ENCODE data around the gene PTPN2. TPM values are rescaled to one million over a fixed set of nuclear protein-coding genes. Genes with fewer than 3 reads are reported as not detected.
"Not testable (repeated sequence)": the region's sequence is repeated elsewhere in the genome, so short reads cannot be mapped to it uniquely, and the experiment has no call there.

The PTPN2 gene
- total RNA-seq, 4 donors from 2014 or later: 22.9 to 57.6 (median 37.5) TPM

DNA sequence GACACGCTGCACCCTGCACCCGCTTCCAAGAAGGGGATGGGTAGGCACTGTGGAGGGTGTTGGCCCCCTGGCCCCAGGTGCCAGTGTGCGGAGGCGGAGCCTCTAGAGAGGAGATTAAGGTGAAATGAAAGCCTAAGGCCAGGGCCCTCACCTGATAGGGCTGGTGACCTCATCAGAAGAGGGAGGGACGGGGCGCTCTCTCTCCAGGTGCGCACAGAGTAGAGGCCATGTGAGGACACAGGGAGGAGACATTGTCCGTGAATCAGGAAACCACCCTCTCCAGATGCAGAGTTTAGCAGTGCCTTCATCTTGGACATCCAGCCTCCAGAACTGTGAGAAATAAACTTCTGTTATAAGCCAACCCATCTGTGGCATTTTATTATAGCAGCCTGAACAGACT, 118.9 kb downstream of the PTPN2 start:
- Histone ChIP-seq H3K4me3 (no peak overlapping the region), H3K27me3 (no peaks in the 10 kb centered on the region), H3K27ac (no peak overlapping the region), H3K4me1 (no peaks in the 10 kb centered on the region), H3K9me3 (no peaks in the 10 kb centered on the region), H3K36me3 (no peaks in the 10 kb centered on the region)
- TF ChIP-seq, protein P1, sequence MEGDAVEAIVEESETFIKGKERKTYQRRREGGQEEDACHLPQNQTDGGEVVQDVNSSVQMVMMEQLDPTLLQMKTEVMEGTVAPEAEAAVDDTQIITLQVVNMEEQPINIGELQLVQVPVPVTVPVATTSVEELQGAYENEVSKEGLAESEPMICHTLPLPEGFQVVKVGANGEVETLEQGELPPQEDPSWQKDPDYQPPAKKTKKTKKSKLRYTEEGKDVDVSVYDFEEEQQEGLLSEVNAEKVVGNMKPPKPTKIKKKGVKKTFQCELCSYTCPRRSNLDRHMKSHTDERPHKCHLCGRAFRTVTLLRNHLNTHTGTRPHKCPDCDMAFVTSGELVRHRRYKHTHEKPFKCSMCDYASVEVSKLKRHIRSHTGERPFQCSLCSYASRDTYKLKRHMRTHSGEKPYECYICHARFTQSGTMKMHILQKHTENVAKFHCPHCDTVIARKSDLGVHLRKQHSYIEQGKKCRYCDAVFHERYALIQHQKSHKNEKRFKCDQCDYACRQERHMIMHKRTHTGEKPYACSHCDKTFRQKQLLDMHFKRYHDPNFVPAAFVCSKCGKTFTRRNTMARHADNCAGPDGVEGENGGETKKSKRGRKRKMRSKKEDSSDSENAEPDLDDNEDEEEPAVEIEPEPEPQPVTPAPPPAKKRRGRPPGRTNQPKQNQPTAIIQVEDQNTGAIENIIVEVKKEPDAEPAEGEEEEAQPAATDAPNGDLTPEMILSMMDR (IDR thresholded peaks at IDR 0.05): no peak
- TF ChIP-seq POLR2A (IDR thresholded peaks at IDR 0.05): no peak
- intact Hi-C loops (cut with DNase I; ENCODE audit: low total_unique reads): no loop called here
- no peak for DNase-seq

DNA sequence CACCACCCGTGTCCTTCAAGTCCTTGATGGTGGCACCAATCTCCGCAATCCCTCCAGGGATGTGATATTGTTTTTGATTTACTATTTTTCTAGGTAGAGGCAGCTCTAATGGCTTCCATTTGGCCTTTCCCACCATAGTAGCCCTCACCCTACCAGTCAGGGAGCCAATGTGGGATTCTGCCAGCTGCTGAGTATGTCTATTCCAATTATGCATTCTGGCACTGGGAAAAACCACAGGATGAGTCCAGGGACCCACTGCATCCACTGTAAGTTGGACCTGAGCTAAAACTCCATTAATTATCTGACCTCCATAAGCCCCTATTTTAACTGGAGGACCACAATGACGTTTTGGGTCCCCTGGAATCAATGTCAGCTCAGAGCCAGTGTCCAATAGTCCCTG, 125.5 kb downstream of the PTPN2 start:
- H3K27ac ChIP-seq; H3K4me1 ChIP-seq; DNase-seq; H3K4me3 ChIP-seq; H3K27me3 ChIP-seq; intact Hi-C loops (cut with DNase I; ENCODE audit: low total_unique reads); H3K9me3 ChIP-seq; H3K36me3 ChIP-seq: not testable (repeated sequence)

DNA sequence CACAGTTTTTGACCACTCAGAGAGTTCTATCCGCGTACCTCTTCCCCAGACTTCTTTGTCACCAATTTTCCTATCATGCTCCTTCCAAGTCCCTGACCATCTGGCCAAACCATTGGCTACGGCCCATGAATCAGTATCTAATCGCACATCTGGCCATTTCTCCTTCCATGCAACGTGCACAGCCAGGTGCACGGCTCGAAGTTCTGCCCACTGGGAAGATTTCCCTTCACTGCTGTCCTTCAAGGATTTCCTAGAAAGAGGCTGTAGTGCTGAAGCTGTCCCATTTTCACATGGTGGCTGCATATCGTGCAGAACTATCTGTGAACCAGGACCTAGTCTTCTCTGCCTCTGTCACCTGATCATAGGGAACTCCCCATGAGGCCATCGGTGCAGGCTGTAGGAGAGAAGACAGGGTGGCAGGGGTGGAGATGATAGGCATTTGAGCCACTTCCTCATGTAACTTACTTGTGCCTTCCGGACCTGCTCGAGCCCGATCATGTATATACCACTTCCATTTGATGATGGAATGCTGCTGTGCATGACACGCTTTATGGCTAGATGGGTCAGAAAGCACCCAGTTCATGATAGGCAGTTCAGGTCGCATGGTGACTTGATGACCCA, 127.3 kb downstream of the PTPN2 start:
- H3K27ac ChIP-seq; intact Hi-C loops (cut with DNase I; ENCODE audit: low total_unique reads); H3K4me3 ChIP-seq; H3K4me1 ChIP-seq; DNase-seq; H3K9me3 ChIP-seq; H3K27me3 ChIP-seq; H3K36me3 ChIP-seq: not testable (repeated sequence)

DNA sequence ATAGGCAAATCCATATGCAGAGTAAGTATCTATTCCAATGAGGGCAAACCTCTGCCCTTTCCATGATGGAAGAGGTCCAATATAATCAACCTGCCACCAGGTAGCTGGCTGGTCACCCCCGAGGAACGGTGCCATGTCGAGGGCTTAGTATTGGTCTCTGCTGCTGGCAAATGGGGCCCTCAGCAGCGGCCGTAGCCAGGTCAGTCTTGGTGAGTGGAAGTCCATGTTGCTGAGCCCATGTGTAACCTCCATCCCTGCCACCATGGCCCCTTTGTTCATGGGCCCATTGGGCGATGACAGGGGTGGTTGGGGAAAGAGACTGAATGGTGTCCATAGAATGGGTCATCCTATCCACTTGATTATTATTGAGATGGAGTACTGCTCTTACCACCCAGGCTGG, 128.4 kb downstream of the PTPN2 start:
- H3K27me3 ChIP-seq; H3K4me3 ChIP-seq; H3K4me1 ChIP-seq; intact Hi-C loops (cut with DNase I; ENCODE audit: low total_unique reads); H3K9me3 ChIP-seq; H3K36me3 ChIP-seq; H3K27ac ChIP-seq; DNase-seq: not testable (repeated sequence)

DNA sequence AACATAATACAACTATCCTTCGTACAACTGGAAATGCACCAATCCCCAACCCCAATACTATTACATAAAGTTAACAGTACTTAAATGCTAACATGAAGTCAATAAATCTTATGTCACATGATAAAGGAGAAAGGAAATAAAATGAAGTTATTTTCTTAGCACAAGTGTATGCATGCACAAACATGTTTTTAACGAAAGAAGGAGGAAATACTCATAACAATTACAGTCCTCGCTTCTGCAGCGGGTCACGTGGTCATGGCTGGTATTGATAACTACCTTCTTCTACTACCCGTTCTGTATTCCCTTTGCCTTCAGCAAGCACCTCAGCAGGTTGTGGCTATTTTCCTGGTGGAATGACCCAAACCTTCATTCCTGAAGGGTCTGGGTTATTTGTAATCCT, 129.5 kb downstream of the PTPN2 start:
- TF ChIP-seq POLR2A (IDR thresholded peaks at IDR 0.05): no peak
- TF ChIP-seq, protein P1 (IDR thresholded peaks at IDR 0.05): no peak
- Histone ChIP-seq H3K4me3 (no peak overlapping the region), H3K27me3 (no peaks in the 10 kb centered on the region), H3K4me1 (no peaks in the 10 kb centered on the region), H3K27ac (no peak overlapping the region), H3K9me3 (no peaks in the 10 kb centered on the region), H3K36me3 (no peaks in the 10 kb centered on the region)
- intact Hi-C loops (cut with DNase I; ENCODE audit: low total_unique reads): no loop called here
- DNase-seq: no peak

DNA sequence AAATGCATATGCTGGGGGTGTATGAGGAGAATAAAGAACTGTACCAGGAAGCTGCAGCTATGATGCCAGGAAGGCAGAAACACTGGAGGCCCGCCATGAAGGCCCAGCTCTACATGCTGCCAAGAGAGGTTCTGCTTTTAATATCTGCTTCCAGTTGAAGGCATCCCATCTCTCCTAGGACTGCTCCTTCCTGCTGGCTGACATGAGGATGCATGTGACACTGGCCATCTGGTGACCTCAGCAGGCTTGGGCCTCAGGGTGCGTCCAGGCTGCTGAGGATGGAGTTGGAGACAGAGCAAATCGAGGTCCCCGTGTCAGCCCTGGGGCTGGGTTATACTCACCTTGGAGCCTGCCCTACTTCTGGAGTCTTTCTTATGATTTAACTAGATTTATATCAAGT, 132.1 kb downstream of the PTPN2 start:
- intact Hi-C loops (cut with DNase I; ENCODE audit: low total_unique reads): no loop called here
- no peaks in the 10 kb centered on the region for H3K9me3 ChIP-seq
- no peaks in the 10 kb centered on the region for H3K36me3 ChIP-seq
- no peak overlapping the region for H3K4me3 ChIP-seq
- DNase-seq: no peak
- no peak overlapping the region for H3K27ac ChIP-seq
- no peaks in the 10 kb centered on the region for H3K4me1 ChIP-seq
- TF ChIP-seq POLR2A (IDR thresholded peaks at IDR 0.05): no peak
- TF ChIP-seq, protein P1 (IDR thresholded peaks at IDR 0.05): no peak
- no peaks in the 10 kb centered on the region for H3K27me3 ChIP-seq

DNA sequence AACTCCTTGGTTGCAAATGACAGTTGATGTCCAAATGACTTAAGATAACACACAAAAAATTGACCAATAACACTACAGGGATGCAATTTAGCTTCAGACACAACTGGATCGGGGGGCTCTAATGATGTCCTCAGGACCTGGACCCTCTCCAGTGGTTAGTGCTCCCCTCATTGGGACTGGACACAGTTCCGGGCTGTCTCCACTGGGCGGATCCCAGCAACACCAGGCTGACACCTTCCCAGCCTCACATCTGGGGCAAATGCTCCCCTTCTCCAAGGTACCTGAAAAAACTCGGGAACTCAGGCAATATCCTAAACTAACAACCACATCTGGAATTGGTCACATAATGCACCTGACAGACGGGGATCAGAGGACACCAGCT, 132.5 kb downstream of the PTPN2 start:
- H3K27me3 ChIP-seq: no peaks in the 10 kb centered on the region
- no peaks in the 10 kb centered on the region for H3K9me3 ChIP-seq
- no peak overlapping the region for H3K27ac ChIP-seq
- TF ChIP-seq, protein P1 (IDR thresholded peaks at IDR 0.05): no peak
- TF ChIP-seq POLR2A (IDR thresholded peaks at IDR 0.05): no peak
- H3K4me3 ChIP-seq: no peak overlapping the region
- no peaks in the 10 kb centered on the region for H3K36me3 ChIP-seq
- H3K4me1 ChIP-seq: no peaks in the 10 kb centered on the region
- intact Hi-C loops (cut with DNase I; ENCODE audit: low total_unique reads): no loop called here
- DNase-seq: no peak

All from uterus (tissue), 4 donors.